Activated T-cell treated with anti-CD3 and anti-CD28 coated beads, Interleukin-2, amount 50 U/mL, for 4 hours (primary cell): ENCODE data around the gene DNAJC30. TPM values are rescaled to one million over a fixed set of nuclear protein-coding genes. Genes with fewer than 3 reads are reported as not detected.
"Not testable (repeated sequence)": the region's sequence is repeated elsewhere in the genome, so short reads cannot be mapped to it uniquely, and the experiment has no call there.

Source experiments
- ATAC-seq, 2 donors: fragments of 200-7000 bp; cut with Tn5 transposase; one replicate each; pipeline ENCODE4 v1.10.0; 2021
- DNase-seq: peaks from one replicate; pipeline ENCODE4 v3.0.0-alpha.2; 2020
- H3K27me3 Mint-ChIP-seq: one replicate; pipeline ENCODE4 v1.8.0; 2021; ENCODE audit warnings: low read depth, mixed read lengths
- H3K36me3 Mint-ChIP-seq: one replicate; pipeline ENCODE4 v1.8.0; 2022; ENCODE audit warnings: mixed read lengths; ENCODE audit not compliant: insufficient read depth
- H3K4me1 Mint-ChIP-seq: one replicate; pipeline ENCODE4 v1.8.0; 2021; ENCODE audit warnings: low read depth, mixed read lengths
- H3K4me3 Mint-ChIP-seq: one replicate; pipeline ENCODE4 v1.8.0; 2021; ENCODE audit warnings: mild to moderate bottlenecking, moderate library complexity, mixed read lengths
- H3K9me3 Mint-ChIP-seq: one replicate; pipeline ENCODE4 v1.8.0; 2021; ENCODE audit warnings: mixed read lengths
- total RNA-seq, 3 donors: library from RNA; stranded (reverse); gene quantifications; one replicate each; pipeline ENCODE4 v1.2.1, GENCODE V29; 2021

The DNAJC30 gene
- 10 to 100 TPM; 11.9 to 12.7 (median 12.0) TPM for total RNA-seq

DNA sequence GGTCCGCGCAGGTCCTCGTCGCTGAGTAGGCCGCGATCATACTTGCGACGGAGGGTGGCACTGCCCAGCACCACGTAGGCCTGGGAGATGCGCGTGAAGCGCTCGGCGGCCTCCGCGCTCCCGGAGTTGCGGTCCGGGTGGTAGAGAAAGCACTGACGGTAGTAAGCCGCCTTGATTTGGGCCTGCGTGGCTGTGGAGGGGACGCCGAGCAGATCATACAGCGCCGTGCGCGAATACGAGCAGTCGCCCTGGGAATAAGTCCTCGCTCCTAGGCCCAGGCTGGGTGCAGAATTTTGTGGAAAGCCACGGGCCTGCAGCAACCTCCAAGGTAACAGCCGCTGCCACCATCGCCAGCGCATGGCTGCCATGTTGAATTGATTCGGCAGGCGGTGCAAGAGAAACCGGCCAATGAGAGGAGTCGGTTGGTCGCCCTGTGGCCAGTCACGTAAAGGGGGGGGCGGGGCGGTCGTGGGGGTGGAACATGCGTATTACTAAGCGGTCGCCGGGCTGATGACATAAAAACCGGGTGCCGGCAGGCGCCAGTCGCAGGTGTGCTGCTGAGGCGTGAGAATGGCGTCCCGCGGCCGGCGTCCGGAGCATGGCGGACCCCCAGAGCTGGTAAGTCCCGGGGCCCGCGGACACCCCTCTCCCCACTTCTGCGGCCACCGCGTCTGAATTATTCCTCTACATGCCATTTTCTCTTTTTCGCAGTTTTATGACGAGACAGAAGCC lies at the start of gene DNAJC30, which contains the start of gene BUD23:
DNAJC30 (minus strand) TSS at position 398 of the 732 bp plus-strand sequence; CDS start at position 368, 30 bp downstream.
BUD23 (plus strand) TSS at position 542 of the 732 bp plus-strand sequence; CDS start at position 571, 29 bp downstream.
- DNase-seq: peak; percentile 96
- peak; percentile 97 to 98 for ATAC-seq
- no peaks in the 10 kb centered on the region for H3K9me3 Mint-ChIP-seq
- H3K27me3 Mint-ChIP-seq: no peaks in the 10 kb centered on the region
- peaks cover 37% of the 10 kb centered on the region for H3K4me1 Mint-ChIP-seq
- peaks cover 13% of the 10 kb centered on the region for H3K36me3 Mint-ChIP-seq
- peak within 1 kb of the TSS; percentile 99 for H3K4me3 Mint-ChIP-seq

DNA sequence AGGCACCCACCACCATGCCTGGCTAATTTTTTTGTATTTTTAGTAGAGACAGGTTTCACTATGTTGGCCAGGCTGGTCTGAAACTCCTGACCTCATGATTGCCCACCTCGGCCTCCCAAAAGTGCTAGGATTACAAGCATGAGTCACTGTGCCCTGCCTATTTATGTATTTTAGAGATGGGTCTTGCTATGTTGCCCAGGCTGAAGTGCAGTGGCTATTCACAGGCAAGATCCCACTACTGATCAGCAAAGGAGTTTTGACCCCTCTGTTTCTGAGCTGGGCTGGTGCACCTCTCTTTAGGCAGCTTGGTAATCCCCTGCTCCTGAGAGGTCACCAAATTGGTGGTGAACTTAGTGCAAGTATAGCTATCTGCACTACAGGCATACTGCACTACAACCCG lies 49.1 kb upstream of the DNAJC30 start:
- Mint-ChIP-seq H3K9me3 (no peaks in the 10 kb centered on the region), H3K27me3 (peaks cover 9% of the 10 kb centered on the region), H3K4me3 (no peak overlapping the region), H3K36me3 (no peaks in the 10 kb centered on the region), H3K4me1 (peaks cover 8% of the 10 kb centered on the region)
- ATAC-seq: no peak
- no peak for DNase-seq

DNA sequence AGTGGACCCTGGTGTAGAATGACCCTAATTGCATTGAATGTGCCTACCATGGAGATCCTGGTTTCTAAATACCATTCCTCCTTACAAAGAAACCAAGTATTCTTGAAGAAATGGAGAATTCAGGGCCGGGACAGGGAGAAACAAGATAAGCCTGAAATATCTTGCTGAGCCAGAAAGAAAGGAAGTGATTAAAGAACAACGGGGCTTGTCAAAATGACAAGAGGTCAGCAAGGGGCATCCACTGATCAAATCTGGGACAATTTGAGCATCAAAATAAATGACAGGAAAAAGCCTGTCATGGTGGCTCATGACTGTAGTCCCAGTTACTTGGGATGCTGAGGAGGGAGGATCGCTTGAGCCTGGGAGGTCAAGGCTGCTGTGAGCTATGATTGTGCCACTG lies 47.2 kb upstream of the DNAJC30 start:
- H3K27me3 Mint-ChIP-seq: peaks cover 9% of the 10 kb centered on the region
- peaks cover 6% of the 10 kb centered on the region for H3K4me1 Mint-ChIP-seq
- no peak overlapping the region for H3K4me3 Mint-ChIP-seq
- DNase-seq (no peak), ATAC-seq (no peak)
- H3K9me3 Mint-ChIP-seq: no peaks in the 10 kb centered on the region
- no peaks in the 10 kb centered on the region for H3K36me3 Mint-ChIP-seq

- H3K4me3 Mint-ChIP-seq: no peak overlapping the region
- no peaks in the 10 kb centered on the region for H3K36me3 Mint-ChIP-seq
- H3K27me3 Mint-ChIP-seq: peaks cover 9% of the 10 kb centered on the region
- ATAC-seq: no peak
- no peak for DNase-seq
- H3K9me3 Mint-ChIP-seq: no peaks in the 10 kb centered on the region
- H3K4me1 Mint-ChIP-seq: no peaks in the 10 kb centered on the region
These were observed 45.3 kb upstream of the DNAJC30 start for GRCh38 chr7:73728551-73728950.

- H3K4me1 Mint-ChIP-seq: no peaks in the 10 kb centered on the region
- no peaks in the 10 kb centered on the region for H3K36me3 Mint-ChIP-seq
- DNase-seq: no peak
- no peak for ATAC-seq
- H3K9me3 Mint-ChIP-seq: no peaks in the 10 kb centered on the region
- H3K4me3 Mint-ChIP-seq: no peak overlapping the region
- H3K27me3 Mint-ChIP-seq: peaks cover 9% of the 10 kb centered on the region
These were observed 44.7 kb upstream of the DNAJC30 start for GRCh38 chr7:73727952-73728351.

DNA sequence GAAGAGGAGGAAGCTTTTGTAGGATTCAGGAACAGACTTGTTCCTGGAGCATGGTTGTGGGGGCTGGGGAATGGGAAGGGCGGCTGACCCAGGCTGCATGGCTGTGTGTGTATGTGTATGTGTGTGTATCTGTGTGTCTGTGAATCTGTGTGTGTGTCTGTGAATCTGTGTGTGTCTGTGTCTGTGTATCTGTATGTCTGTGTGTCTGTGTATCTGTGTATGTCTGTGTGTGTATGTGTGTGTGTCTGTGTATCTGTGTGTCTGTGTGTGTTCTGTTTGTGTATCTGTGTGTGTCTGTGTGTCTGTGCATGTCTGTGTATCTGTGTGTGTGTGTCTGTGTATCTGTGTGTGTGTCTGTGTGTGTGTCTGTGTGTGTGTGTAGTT lies 42.8 kb upstream of the DNAJC30 start:
- H3K9me3 Mint-ChIP-seq: no peaks in the 10 kb centered on the region
- ATAC-seq (peak; percentile 11 to 28), DNase-seq (no peak)
- no peaks in the 10 kb centered on the region for H3K4me1 Mint-ChIP-seq
- no peaks in the 10 kb centered on the region for H3K36me3 Mint-ChIP-seq
- H3K4me3 Mint-ChIP-seq: no peak overlapping the region
- H3K27me3 Mint-ChIP-seq: peaks cover 9% of the 10 kb centered on the region

DNA sequence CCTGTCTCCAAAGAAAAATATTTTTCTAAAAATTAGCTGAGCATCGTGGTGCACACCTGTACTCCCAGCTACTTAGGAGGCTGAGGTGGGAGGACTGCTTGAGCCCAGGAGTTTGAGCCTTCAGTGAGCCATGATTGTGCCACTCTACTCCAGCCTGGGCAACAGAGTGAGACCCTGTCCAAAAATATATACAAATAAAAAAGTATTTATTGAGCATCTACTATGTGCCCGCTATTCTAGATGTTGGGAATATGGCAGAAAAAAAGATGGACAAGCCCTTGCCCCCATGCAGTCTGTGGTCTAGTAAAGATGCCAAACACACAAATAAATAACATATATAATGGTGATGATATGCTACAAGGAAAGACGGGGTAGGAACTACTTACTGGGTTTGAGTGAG lies 40.6 kb upstream of the DNAJC30 start:
- Mint-ChIP-seq H3K4me1 (peaks cover 5% of the 10 kb centered on the region), H3K4me3 (no peak overlapping the region), H3K27me3 (peaks cover 9% of the 10 kb centered on the region), H3K9me3 (no peaks in the 10 kb centered on the region), H3K36me3 (no peaks in the 10 kb centered on the region)
- ATAC-seq: no peak
- no peak for DNase-seq

GRCh38 chr7:73722785-73723184 lies 39.5 kb upstream of the DNAJC30 start:
- no peaks in the 10 kb centered on the region for H3K9me3 Mint-ChIP-seq
- H3K4me3 Mint-ChIP-seq: no peak overlapping the region
- DNase-seq (no peak), ATAC-seq (no peak)
- H3K36me3 Mint-ChIP-seq: no peaks in the 10 kb centered on the region
- H3K27me3 Mint-ChIP-seq: peaks cover 2% of the 10 kb centered on the region
- H3K4me1 Mint-ChIP-seq: peaks cover 9% of the 10 kb centered on the region

DNA sequence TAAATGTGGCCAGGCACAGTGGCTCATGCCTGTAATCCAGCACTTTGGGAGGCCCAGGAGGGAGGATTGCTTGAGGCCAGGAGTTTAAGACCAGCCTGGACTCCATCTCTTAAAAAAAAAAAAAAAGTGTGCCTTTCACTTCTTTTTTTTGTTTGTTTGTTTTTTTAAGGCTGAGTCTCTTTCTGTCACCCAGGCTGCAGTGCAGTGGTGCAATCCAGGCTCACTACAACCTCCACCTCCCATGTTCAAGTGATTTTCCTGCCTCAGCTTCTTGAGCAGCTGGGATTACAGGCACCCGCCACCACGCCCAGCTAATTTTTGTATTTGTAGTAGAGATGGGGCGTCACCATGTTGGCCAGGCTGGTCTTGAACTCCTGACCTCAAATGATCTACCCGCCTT lies 38.9 kb upstream of the DNAJC30 start:
- not testable (repeated sequence) for H3K27me3 Mint-ChIP-seq, DNase-seq, H3K36me3 Mint-ChIP-seq, ATAC-seq, H3K4me3 Mint-ChIP-seq, H3K9me3 Mint-ChIP-seq
- peaks cover 15% of the 10 kb centered on the region for H3K4me1 Mint-ChIP-seq

- no peaks in the 10 kb centered on the region for H3K27me3 Mint-ChIP-seq
- no peak for ATAC-seq
- H3K9me3 Mint-ChIP-seq: no peaks in the 10 kb centered on the region
- no peak for DNase-seq
- H3K36me3 Mint-ChIP-seq: no peaks in the 10 kb centered on the region
- H3K4me1 Mint-ChIP-seq: peaks cover 20% of the 10 kb centered on the region
- H3K4me3 Mint-ChIP-seq: no peak overlapping the region
These were observed 38.1 kb upstream of the DNAJC30 start for GRCh38 chr7:73721377-73721817.

GRCh38 chr7:73720443-73720842 lies 37.2 kb upstream of the DNAJC30 start:
- not testable (repeated sequence) for H3K36me3 Mint-ChIP-seq, H3K9me3 Mint-ChIP-seq, ATAC-seq, H3K27me3 Mint-ChIP-seq, DNase-seq
- peaks cover 28% of the 10 kb centered on the region for H3K4me1 Mint-ChIP-seq
- H3K4me3 Mint-ChIP-seq: peak overlapping the region; percentile 66

- no peak for ATAC-seq
- Mint-ChIP-seq H3K36me3 (no peaks in the 10 kb centered on the region), H3K4me1 (peaks cover 29% of the 10 kb centered on the region), H3K4me3 (peak overlapping the region; percentile 66), H3K27me3 (no peaks in the 10 kb centered on the region), H3K9me3 (no peaks in the 10 kb centered on the region)
- no peak for DNase-seq
These were observed 36.5 kb upstream of the DNAJC30 start for GRCh38 chr7:73719806-73720169.

- Mint-ChIP-seq H3K4me3 (peak within 1 kb of the TSS; percentile 84), H3K4me1 (peaks cover 29% of the 10 kb centered on the region), H3K9me3 (no peaks in the 10 kb centered on the region), H3K27me3 (no peaks in the 10 kb centered on the region), H3K36me3 (no peaks in the 10 kb centered on the region)
- ATAC-seq (peak; percentile 70 to 72), DNase-seq (peak; percentile 66)
These were observed 35.9 kb upstream of the DNAJC30 start, which contains the start of gene STX1A for GRCh38 chr7:73718905-73719805. TSS of gene STX1A (minus strand) at chr7:73719669. CDS start at chr7:73719631, 38 bp downstream.

DNA sequence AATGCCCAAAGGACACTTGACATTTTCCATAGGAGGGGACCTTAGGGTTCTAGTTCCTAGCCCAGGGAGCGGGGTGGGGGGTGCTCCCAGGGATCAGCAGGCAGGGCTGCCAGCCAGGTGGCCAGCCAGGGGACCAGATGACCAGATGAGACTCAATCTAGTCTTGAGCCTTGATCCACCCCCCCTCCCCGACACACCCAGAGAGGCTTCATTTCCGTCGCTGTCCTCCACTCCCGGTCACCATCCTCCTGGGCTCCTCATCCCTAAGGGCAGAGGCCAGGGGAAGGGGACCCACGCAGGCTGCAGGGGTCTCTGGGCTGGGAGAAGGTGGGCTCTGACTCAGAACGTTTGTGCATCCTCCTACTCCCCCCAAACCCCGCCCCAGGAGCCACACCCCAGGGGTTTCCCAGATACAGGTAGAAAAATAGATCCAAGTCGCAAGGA lies 35.2 kb upstream of the DNAJC30 start:
- DNase-seq: peak; percentile 45
- ATAC-seq: no peak
- no peaks in the 10 kb centered on the region for H3K36me3 Mint-ChIP-seq
- no peaks in the 10 kb centered on the region for H3K9me3 Mint-ChIP-seq
- peak overlapping the region; percentile 84 for H3K4me3 Mint-ChIP-seq
- peaks cover 29% of the 10 kb centered on the region for H3K4me1 Mint-ChIP-seq
- no peaks in the 10 kb centered on the region for H3K27me3 Mint-ChIP-seq
